OCI-LY7 (cell line): Measurements from ENCODE around the gene THEMIS. TPM values are rescaled to one million over a fixed set of nuclear protein-coding genes. Genes with fewer than 3 reads are reported as not detected.
A peak's percentile ranks its signal among the peaks of the same experiment; 100 is the strongest.
"Not testable (repeated sequence)": the region's sequence is repeated elsewhere in the genome, so short reads cannot be mapped to it uniquely, and the experiment has no call there.

Experiments used
- BruUV-seq: library from RNA; stranded (reverse); fragments of 400-500 nt; replicated peaks from 2 replicates; lab custom pipeline; 2021; lab: Mats Ljungman, UMichigan
- CTCF ChIA-PET: fragments of 300-600 bp; sonication (Branson Sonifier 250); formaldehyde crosslinking; loops from one replicate; lab custom pipeline; 2022; ENCODE audit warnings: antibody characterized with exemption; ENCODE audit not compliant: unreplicated experiment; lab: Charles Lee
- POLR2A ChIA-PET: fragments of 300-600 bp; sonication (Branson Sonifier 250); formaldehyde crosslinking; loops from one replicate; lab custom pipeline; 2022; ENCODE audit warnings: antibody characterized with exemption; lab: Charles Lee
- DNase-seq: peaks from one replicate; pipeline ENCODE4 v3.0.0-alpha.2; 2015; ENCODE audit warnings: low spot score
- H2AFZ ChIP-seq: fragments of 200-600 bp; sonication (generic), shearing (Covaris generic); 2 replicates; pipeline ENCODE4 v1.6.1; 2014; ENCODE audit warnings: mild to moderate bottlenecking, antibody characterized with exemption, low read length, moderate library complexity
- H3K27ac ChIP-seq: fragments of 200-600 bp; sonication (generic); 2 replicates; pipeline ENCODE4 v1.5.1; 2014; ENCODE audit warnings: mixed run types, low read depth, mild to moderate bottlenecking, moderate library complexity, low read length, inconsistent platforms; ENCODE audit not compliant: poor library complexity, severe bottlenecking
- H3K36me3 ChIP-seq: fragments of 200-600 bp; sonication (generic); 2 replicates; pipeline ENCODE4 v1.6.1; 2014; ENCODE audit warnings: mild to moderate bottlenecking, antibody characterized with exemption, low read length, moderate library complexity, mixed read lengths; ENCODE audit not compliant: insufficient read depth
- H3K4me1 ChIP-seq: fragments of 200-600 bp; sonication (generic); 2 replicates; pipeline ENCODE4 v1.5.1; 2014; ENCODE audit warnings: mild to moderate bottlenecking, low read length; ENCODE audit not compliant: insufficient read depth, poor library complexity, severe bottlenecking
- H3K4me2 ChIP-seq: fragments of 200-600 bp; sonication (generic); 2 replicates; pipeline ENCODE4 v1.6.1; 2014; ENCODE audit warnings: mild to moderate bottlenecking, low read length
- H3K4me3 ChIP-seq: fragments of 200-600 bp; sonication (generic); 2 replicates; pipeline ENCODE4 v1.5.1; 2014; ENCODE audit warnings: mild to moderate bottlenecking, low read depth, low read length; ENCODE audit not compliant: poor library complexity, severe bottlenecking
- H3K79me2 ChIP-seq: fragments of 200-600 bp; sonication (generic); 2 replicates; pipeline ENCODE4 v1.6.1; 2016; ENCODE audit warnings: low read depth, mild to moderate bottlenecking, low read length, moderate library complexity, mixed read lengths; ENCODE audit not compliant: insufficient read depth
- H3K9me2 ChIP-seq: fragments of 200-600 bp; sonication (generic); 2 replicates; pipeline ENCODE4 v1.6.1; 2016; ENCODE audit warnings: mild to moderate bottlenecking, low read length, mixed read lengths; ENCODE audit not compliant: insufficient read depth
- H3K9me3 ChIP-seq: fragments of 200-600 bp; sonication (generic); 2 replicates; pipeline ENCODE4 v1.6.1; 2014; ENCODE audit warnings: mild to moderate bottlenecking, mixed run types, low read length, mixed read lengths
- H4K20me1 ChIP-seq: fragments of 200-600 bp; sonication (generic); 2 replicates; pipeline ENCODE4 v1.6.1; 2014; ENCODE audit warnings: mild to moderate bottlenecking, antibody characterized with exemption, low read length, moderate library complexity, mixed read lengths; ENCODE audit not compliant: insufficient read depth
- EZH2phosphoT487 ChIP-seq: fragments of 200-600 bp; sonication (generic); IDR thresholded peaks from 2 replicates; pipeline ENCODE4 v1.6.1; 2018; ENCODE audit warnings: low read depth, borderline replicate concordance, mild to moderate bottlenecking, mixed run types, antibody characterized with exemption, low read length, moderate library complexity, mixed read lengths
- intact Hi-C: fragments of 100-400 bp; cut with micrococcal nuclease; formaldehyde crosslinking; loops from one replicate; pipeline ENCODE4 v1.10.0; 2022; ENCODE audit not compliant: unreplicated experiment
- total RNA-seq, 2 experiments: library from RNA; depleted of rRNA in 1 of 2; stranded (reverse); fragments of >200 nt in 1 of 2; shearing (Covaris generic) in 1 of 2; gene quantifications; 2 replicates each; pipeline ENCODE4 v1.2.3, GENCODE V29; 2014 to 2022
- TF ChIP-seq, protein P1 (sequence below): fragments of 200-600 bp; sonication (generic); conservative IDR thresholded peaks from 2 replicates; pipeline ENCODE4 v1.5.1; 2014; ENCODE audit warnings: mild to moderate bottlenecking, antibody characterized with exemption, low read length, moderate library complexity, mixed read lengths

The THEMIS gene
- total RNA-seq, 2 experiments from 2014 or later = not detected

DNA sequence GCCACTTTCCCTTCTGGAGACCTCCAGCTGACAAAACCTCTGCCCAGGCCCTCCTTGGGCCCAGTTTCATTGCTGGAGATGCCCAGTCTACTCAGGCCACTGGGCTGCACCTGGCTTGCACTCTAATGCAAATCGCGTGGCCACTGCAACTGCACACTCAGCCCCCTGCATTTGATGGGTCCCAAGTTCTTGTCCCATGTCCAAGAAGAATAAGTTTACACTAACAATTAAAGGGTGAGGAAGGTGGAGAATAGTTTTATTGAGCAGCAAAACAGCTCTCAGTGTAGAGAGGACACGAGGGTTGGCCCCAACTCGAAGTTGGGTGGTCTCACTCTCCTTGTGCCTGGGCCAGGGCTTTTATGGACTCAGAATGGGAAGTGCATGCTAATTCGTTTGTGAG is 31.9 kb upstream of the THEMIS start:
- Histone ChIP-seq H3K79me2 (no peaks in the 10 kb centered on the region), H3K9me2 (no peaks in the 10 kb centered on the region), H3K4me2 (no peak overlapping the region), H2AFZ (no peak overlapping the region), H3K4me3 (no peak overlapping the region), H3K36me3 (no peaks in the 10 kb centered on the region), H3K27ac (no peak overlapping the region), H3K9me3 (no peaks in the 10 kb centered on the region; the same call in 1 of the 2 replicates), H4K20me1 (no peaks in the 10 kb centered on the region), H3K4me1 (no peaks in the 10 kb centered on the region)
- TF ChIP-seq EZH2phosphoT487 = no peak
- intact Hi-C loops = no loop called here
- ChIA-PET CTCF (no interaction called here), POLR2A (no interaction called here)
- DNase-seq = peak; percentile 1
- no TSS peak for BruUV-seq

DNA sequence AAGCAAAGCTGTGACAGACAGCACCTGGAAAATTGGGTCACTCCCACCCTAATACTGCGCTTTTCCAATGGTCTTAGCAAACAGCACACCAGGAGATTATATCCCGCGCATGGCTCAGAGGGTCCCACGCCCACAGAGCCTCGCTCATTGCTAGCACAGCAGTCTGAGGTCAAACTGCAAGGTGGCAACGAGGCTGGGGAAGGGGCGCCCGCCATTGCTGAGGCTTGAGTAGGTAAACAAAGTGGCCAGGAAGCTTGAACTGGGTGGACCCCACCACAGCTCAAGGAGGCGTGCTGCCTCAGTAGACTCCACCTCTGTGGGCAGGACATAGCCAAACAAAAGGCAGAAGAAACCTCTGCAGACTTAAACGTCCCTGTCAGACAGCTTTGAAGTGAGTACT is 25.6 kb upstream of the THEMIS start:
- H3K4me1 ChIP-seq, intact Hi-C loops, H3K27ac ChIP-seq, BruUV-seq, H3K9me2 ChIP-seq, H3K4me2 ChIP-seq, H3K4me3 ChIP-seq, CTCF ChIA-PET, H4K20me1 ChIP-seq, H3K79me2 ChIP-seq, H3K9me3 ChIP-seq, H3K36me3 ChIP-seq, DNase-seq, H2AFZ ChIP-seq: not testable (repeated sequence)
- POLR2A ChIA-PET = interaction anchor here (0.6 kb wide), 1 partner anchor 26 kb away, joined by 3 read pairs; no protein-coding TSS in a partner anchor

GRCh38 chr6:127924440-127924839 is 23.6 kb upstream of the THEMIS start:
- no peaks in the 10 kb centered on the region for H3K36me3 ChIP-seq
- POLR2A ChIA-PET = no interaction called here
- intact Hi-C loops = no loop called here
- no peak for DNase-seq
- H3K9me2 ChIP-seq = no peaks in the 10 kb centered on the region
- no peak overlapping the region for H3K4me3 ChIP-seq
- BruUV-seq = no TSS peak
- H3K27ac ChIP-seq = no peak overlapping the region
- no peak overlapping the region for H3K4me2 ChIP-seq
- no peak for TF ChIP-seq EZH2phosphoT487
- TF ChIP-seq, protein P1, sequence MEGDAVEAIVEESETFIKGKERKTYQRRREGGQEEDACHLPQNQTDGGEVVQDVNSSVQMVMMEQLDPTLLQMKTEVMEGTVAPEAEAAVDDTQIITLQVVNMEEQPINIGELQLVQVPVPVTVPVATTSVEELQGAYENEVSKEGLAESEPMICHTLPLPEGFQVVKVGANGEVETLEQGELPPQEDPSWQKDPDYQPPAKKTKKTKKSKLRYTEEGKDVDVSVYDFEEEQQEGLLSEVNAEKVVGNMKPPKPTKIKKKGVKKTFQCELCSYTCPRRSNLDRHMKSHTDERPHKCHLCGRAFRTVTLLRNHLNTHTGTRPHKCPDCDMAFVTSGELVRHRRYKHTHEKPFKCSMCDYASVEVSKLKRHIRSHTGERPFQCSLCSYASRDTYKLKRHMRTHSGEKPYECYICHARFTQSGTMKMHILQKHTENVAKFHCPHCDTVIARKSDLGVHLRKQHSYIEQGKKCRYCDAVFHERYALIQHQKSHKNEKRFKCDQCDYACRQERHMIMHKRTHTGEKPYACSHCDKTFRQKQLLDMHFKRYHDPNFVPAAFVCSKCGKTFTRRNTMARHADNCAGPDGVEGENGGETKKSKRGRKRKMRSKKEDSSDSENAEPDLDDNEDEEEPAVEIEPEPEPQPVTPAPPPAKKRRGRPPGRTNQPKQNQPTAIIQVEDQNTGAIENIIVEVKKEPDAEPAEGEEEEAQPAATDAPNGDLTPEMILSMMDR = no peak
- no peaks in the 10 kb centered on the region for H3K4me1 ChIP-seq
- CTCF ChIA-PET = no interaction called here
- no peaks in the 10 kb centered on the region for H3K79me2 ChIP-seq
- no peaks in the 10 kb centered on the region for H4K20me1 ChIP-seq
- no peak overlapping the region for H2AFZ ChIP-seq
- no peaks in the 10 kb centered on the region for H3K9me3 ChIP-seq

- H2AFZ ChIP-seq = no peak overlapping the region
- no peaks in the 10 kb centered on the region for H3K4me1 ChIP-seq
- ChIA-PET CTCF (no interaction called here), POLR2A (no interaction called here)
- no peak overlapping the region for H3K27ac ChIP-seq
- BruUV-seq = no TSS peak
- H3K4me3 ChIP-seq = no peak overlapping the region
- no peaks in the 10 kb centered on the region for H3K9me2 ChIP-seq
- H3K79me2 ChIP-seq = no peaks in the 10 kb centered on the region
- H3K4me2 ChIP-seq = no peak overlapping the region
- DNase-seq = no peak
- H4K20me1 ChIP-seq = no peaks in the 10 kb centered on the region
- H3K9me3 ChIP-seq = no peaks in the 10 kb centered on the region
- TF ChIP-seq EZH2phosphoT487 = no peak
- TF ChIP-seq, protein P1 = no peak
- intact Hi-C loops = no loop called here
- no peaks in the 10 kb centered on the region for H3K36me3 ChIP-seq
Observed at GRCh38 chr6:127924031-127924430, 23.2 kb upstream of the THEMIS start.
